ENCODE measurements around the gene UCK1. TPM values are rescaled to one million over a fixed set of nuclear protein-coding genes. Genes with fewer than 3 reads are reported as not detected.

The UCK1 gene
- polyA plus RNA-seq, 2 of the 4 experiments (the other 2 are of a cell fraction): 18.0 to 26.5 TPM

DNA sequence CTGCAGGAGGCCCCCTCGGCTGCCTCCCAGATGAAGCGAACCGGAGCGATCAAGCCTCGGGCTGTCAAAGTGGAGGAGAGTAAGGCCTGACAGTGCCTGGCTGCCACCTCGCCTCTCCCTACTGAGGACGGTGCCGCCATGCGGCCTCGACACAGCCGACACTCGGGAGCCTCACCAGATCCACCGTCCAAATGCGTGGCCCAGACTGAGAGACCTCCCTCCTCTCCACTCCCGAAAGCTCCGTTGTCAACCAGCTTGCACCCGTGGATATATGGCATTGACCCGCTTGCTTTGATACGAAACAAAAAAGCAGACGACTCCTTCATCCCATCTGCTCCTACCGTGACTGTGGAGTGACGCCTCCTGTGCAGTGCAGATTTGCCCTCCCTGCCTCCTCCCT lies 35.3 kb downstream of the UCK1 start:
- WGBS (ENCODE audit: missing lambda C conversion rate): 95% methylated on average over 22 of the region's 22 CpGs
- H3K9me3 ChIP-seq: no peaks in the 10 kb centered on the region
- ChIA-PET CTCF (interaction anchor here (1.6 to 2.1 kb wide), 3 partner anchors 15 to 160 kb away, joined by 4 to 10 read pairs (median 7); no protein-coding TSS in a partner anchor), POLR2A (no interaction called here)
- no peak for TF ChIP-seq SMC3 (IDR thresholded peaks at IDR 0.05)
- no peaks in the 10 kb centered on the region for H3K4me1 ChIP-seq
- no peak for DNase-seq (ENCODE audit: low read depth in 1 of 2, low spot score in 1 of 2)
- no peak for ATAC-seq
- no peak overlapping the region for H3K4me3 ChIP-seq
- H3K27ac ChIP-seq: no peak overlapping the region
- no peak overlapping the region for H3K4me2 ChIP-seq
- FAIRE-seq: no peak

- no peak overlapping the region for H3K4me2 ChIP-seq
- no peaks in the 10 kb centered on the region for H3K4me1 ChIP-seq
- no peak for ATAC-seq
- ChIA-PET POLR2A (no interaction called here), CTCF (interaction anchor here (0.7 to 1.7 kb wide), 3 partner anchors 9 to 246 kb away, joined by 3 to 4 read pairs (median 4); partner anchors contain the start of gene RAPGEF1)
- no peak overlapping the region for H3K27ac ChIP-seq
- no peaks in the 10 kb centered on the region for H3K9me3 ChIP-seq
- DNase-seq (ENCODE audit: low read depth in 1 of 2, low spot score in 1 of 2): no peak
- no peak for FAIRE-seq
- H3K4me3 ChIP-seq: no peak overlapping the region
- no peak for TF ChIP-seq PHF8 (IDR thresholded peaks at IDR 0.05; ENCODE audit: borderline replicate concordance, low read depth)
- TF ChIP-seq, protein P1, sequence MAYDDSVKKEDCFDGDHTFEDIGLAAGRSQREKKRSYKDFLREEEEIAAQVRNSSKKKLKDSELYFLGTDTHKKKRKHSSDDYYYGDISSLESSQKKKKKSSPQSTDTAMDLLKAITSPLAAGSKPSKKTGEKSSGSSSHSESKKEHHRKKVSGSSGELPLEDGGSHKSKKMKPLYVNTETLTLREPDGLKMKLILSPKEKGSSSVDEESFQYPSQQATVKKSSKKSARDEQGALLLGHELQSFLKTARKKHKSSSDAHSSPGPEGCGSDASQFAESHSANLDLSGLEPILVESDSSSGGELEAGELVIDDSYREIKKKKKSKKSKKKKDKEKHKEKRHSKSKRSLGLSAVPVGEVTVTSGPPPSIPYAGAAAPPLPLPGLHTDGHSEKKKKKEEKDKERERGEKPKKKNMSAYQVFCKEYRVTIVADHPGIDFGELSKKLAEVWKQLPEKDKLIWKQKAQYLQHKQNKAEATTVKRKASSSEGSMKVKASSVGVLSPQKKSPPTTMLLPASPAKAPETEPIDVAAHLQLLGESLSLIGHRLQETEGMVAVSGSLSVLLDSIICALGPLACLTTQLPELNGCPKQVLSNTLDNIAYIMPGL (CRISPR knock-in tag; IDR thresholded peaks at IDR 0.05; ENCODE audit: borderline replicate concordance): no peak
- TF ChIP-seq HOXA7 (CRISPR knock-in tag; IDR thresholded peaks at IDR 0.05): no peak
- TF ChIP-seq NR3C1 (IDR thresholded peaks at IDR 0.05): no peak
- no peak for TF ChIP-seq RARB (CRISPR knock-in tag; IDR thresholded peaks at IDR 0.05)
- TF ChIP-seq MAZ (IDR thresholded peaks at IDR 0.05; ENCODE audit: borderline replicate concordance, low read depth, low read length): no peak
- no peak for TF ChIP-seq JUN (IDR thresholded peaks at IDR 0.05)
- TF ChIP-seq EP300 (IDR thresholded peaks at IDR 0.05): no peak
- TF ChIP-seq BHLHE40 (IDR thresholded peaks at IDR 0.05; ENCODE audit: low read depth, low read length): no peak
- no peak for TF ChIP-seq KDM5A (IDR thresholded peaks at IDR 0.05)
- TF ChIP-seq E2F6 (IDR thresholded peaks at IDR 0.05; ENCODE audit: borderline replicate concordance, low read depth): no peak
- no peak for TF ChIP-seq SMC3 (IDR thresholded peaks at IDR 0.05)
- no peak for TF ChIP-seq CHD2 (IDR thresholded peaks at IDR 0.05; ENCODE audit: low read length, partially characterized antibody)
- TF ChIP-seq CEBPB (IDR thresholded peaks at IDR 0.05): no peak
- TF ChIP-seq REST (IDR thresholded peaks at IDR 0.05): no peak
- TF ChIP-seq RNF2 (IDR thresholded peaks at IDR 0.05; ENCODE audit: borderline replicate concordance, low read depth): no peak
- 97% methylated on average over 14 of the region's 22 CpGs for WGBS (ENCODE audit: missing lambda C conversion rate)
Observed at GRCh38 chr9:131494296-131494870, 36.7 kb downstream of the UCK1 start.

- FAIRE-seq: no peak
- ChIA-PET CTCF (interaction anchor here (1.1 to 5.8 kb wide), 5 partner anchors 12 to 249 kb away, joined by 3 to 35 read pairs (median 5); no protein-coding TSS in a partner anchor), POLR2A (no interaction called here)
- no peaks in the 10 kb centered on the region for H3K9me3 ChIP-seq
- no peaks in the 10 kb centered on the region for H3K4me1 ChIP-seq
- H3K4me2 ChIP-seq: no peak overlapping the region
- H3K27ac ChIP-seq: no peak overlapping the region
- 95% methylated on average over 6 of the region's 6 CpGs for WGBS (ENCODE audit: missing lambda C conversion rate)
- no peak overlapping the region for H3K4me3 ChIP-seq
- no peak for DNase-seq (ENCODE audit: low read depth in 1 of 2, low spot score in 1 of 2)
- ATAC-seq: no peak
- TF ChIP-seq E2F6 (IDR thresholded peaks at IDR 0.05; ENCODE audit: borderline replicate concordance, low read depth) (no peak), HOXA7 (CRISPR knock-in tag; IDR thresholded peaks at IDR 0.05) (no peak), HDAC2 (IDR thresholded peaks at IDR 0.05) (no peak), CHD2 (IDR thresholded peaks at IDR 0.05; ENCODE audit: low read length, partially characterized antibody) (no peak), HEYL (CRISPR knock-in tag; IDR thresholded peaks at IDR 0.05) (no peak), TFCP2L1 (CRISPR knock-in tag; IDR thresholded peaks at IDR 0.05) (no peak), RCOR1 (IDR thresholded peaks at IDR 0.05; ENCODE audit: low read depth, low read length) (no peak), FOXS1 (CRISPR knock-in tag; IDR thresholded peaks at IDR 0.05) (no peak), CEBPB (IDR thresholded peaks at IDR 0.05) (no peak), NR3C1 (IDR thresholded peaks at IDR 0.05) (no peak), MYC (IDR thresholded peaks at IDR 0.05; ENCODE audit: borderline replicate concordance, low read length) (no peak), SREBF2 (IDR thresholded peaks at IDR 0.05) (no peak), PBX3 (IDR thresholded peaks at IDR 0.05) (no peak), FOSL2 (IDR thresholded peaks at IDR 0.05) (no peak), FOSL2 (CRISPR knock-in tag; IDR thresholded peaks at IDR 0.05) (no peak), ZFP36 (IDR thresholded peaks at IDR 0.05; ENCODE audit: borderline replicate concordance, partially characterized antibody) (no peak)
Observed at GRCh38 chr9:131492070-131492469, 39.0 kb downstream of the UCK1 start.
